Measurements from ENCODE around the gene NPHP4.

NPHP4 gene

GRCh38 chr1:5837976-5838653, 154.1 kb downstream of the NPHP4 start:
- no peak for DNase-seq (ENCODE audit: low read depth)
- no peak overlapping the region for H3K4me3 ChIP-seq (ENCODE audit: low read depth, low read length)
- TF ChIP-seq CTCF (conservative IDR thresholded peaks at IDR 0.05; ENCODE audit: low read depth, low read length), result no peak

GRCh38 chr1:5836776-5837440, 155.3 kb downstream of the NPHP4 start:
- no peak overlapping the region for H3K4me3 ChIP-seq (ENCODE audit: low read depth, low read length)
- TF ChIP-seq CTCF (conservative IDR thresholded peaks at IDR 0.05; ENCODE audit: low read depth, low read length), result no peak
- no peak for DNase-seq (ENCODE audit: low read depth)

GRCh38 chr1:5835179-5835562, 157.1 kb downstream of the NPHP4 start:
- DNase-seq (ENCODE audit: low read depth), result no peak
- no peak overlapping the region for H3K4me3 ChIP-seq (ENCODE audit: low read depth, low read length)
- no peak for TF ChIP-seq CTCF (conservative IDR thresholded peaks at IDR 0.05; ENCODE audit: low read depth, low read length)

- no peak for TF ChIP-seq CTCF (conservative IDR thresholded peaks at IDR 0.05; ENCODE audit: low read depth, low read length)
- H3K4me3 ChIP-seq (ENCODE audit: low read depth, low read length), result no peak overlapping the region
- no peak for DNase-seq (ENCODE audit: low read depth)
Observed at GRCh38 chr1:5834477-5835178, 157.6 kb downstream of the NPHP4 start.

GRCh38 chr1:5833911-5834310, 158.3 kb downstream of the NPHP4 start:
- no peak for TF ChIP-seq CTCF (conservative IDR thresholded peaks at IDR 0.05; ENCODE audit: low read depth, low read length)
- no peak for DNase-seq (ENCODE audit: low read depth)
- H3K4me3 ChIP-seq (ENCODE audit: low read depth, low read length), result no peak overlapping the region

- no peak for TF ChIP-seq CTCF (conservative IDR thresholded peaks at IDR 0.05; ENCODE audit: low read depth, low read length)
- H3K4me3 ChIP-seq (ENCODE audit: low read depth, low read length), result no peak overlapping the region
- DNase-seq (ENCODE audit: low read depth), result no peak
Observed at GRCh38 chr1:5832916-5833895, 159.0 kb downstream of the NPHP4 start.
